Gastroesophageal sphincter (tissue), 3 donors: ENCODE measurements around the gene SDCBP2.

Experiments used
- CTCF ChIP-seq, 4 experiments: fragments of 200-600 bp in 2 of 4; fragments of 450-650 bp in 2 of 4; sonication (generic) in 1 of 4; IDR thresholded peaks; one replicate each; pipeline ENCODE4 v1.5.1; 2017 to 2019; ENCODE audit warnings: antibody characterized with exemption in 4 of 4, mild to moderate bottlenecking in 2 of 4, moderate library complexity in 2 of 4
- POLR2A ChIP-seq, 2 donors: fragments of 450-650 bp; IDR thresholded peaks; one replicate each; pipeline ENCODE4 v1.6.1; 2017; ENCODE audit warnings: antibody characterized with exemption in 2 of 2, mild to moderate bottlenecking in 2 of 2, moderate library complexity in 1 of 2

- TF ChIP-seq POLR2A (IDR thresholded peaks at IDR 0.05) (no peak), CTCF (IDR thresholded peaks at IDR 0.05) (no peak)
Observed at GRCh38 chr20:1327827-1328679, 886 bp downstream of the SDCBP2 start.
